Panc1 (cell line): ENCODE measurements around the gene MEX3D.

ENCODE experiments used
- CTCF ChIP-seq: fragments of 450-650 bp; IDR thresholded peaks from 2 replicates; pipeline ENCODE4 v1.5.1; 2017; ENCODE audit warnings: mild to moderate bottlenecking
- POLR2AphosphoS5 ChIP-seq: IDR thresholded peaks from 2 replicates; pipeline ENCODE4 v1.6.1; 2012; ENCODE audit warnings: mild to moderate bottlenecking, low read depth, low read length, moderate library complexity
- SIN3A ChIP-seq: IDR thresholded peaks from 2 replicates; pipeline ENCODE4 v1.6.1; 2012; ENCODE audit warnings: low read depth, mild to moderate bottlenecking, low read length, moderate library complexity, borderline replicate concordance; ENCODE audit not compliant: insufficient read depth
- TCF7L2 ChIP-seq: IDR thresholded peaks from 2 replicates; pipeline ENCODE4 v1.6.1; 2011; ENCODE audit warnings: mild to moderate bottlenecking, low read depth, low read length, inconsistent platforms
- TF ChIP-seq, protein P1 (sequence below), 2 experiments: IDR thresholded peaks; 2 replicates each; pipeline ENCODE4 v1.6.1; 2011 to 2012; ENCODE audit warnings: low read depth in 2 of 2, control low read depth in 1 of 2, low read length in 1 of 2, mild to moderate bottlenecking in 1 of 2, moderate library complexity in 1 of 2; ENCODE audit not compliant: insufficient read depth in 1 of 2

DNA sequence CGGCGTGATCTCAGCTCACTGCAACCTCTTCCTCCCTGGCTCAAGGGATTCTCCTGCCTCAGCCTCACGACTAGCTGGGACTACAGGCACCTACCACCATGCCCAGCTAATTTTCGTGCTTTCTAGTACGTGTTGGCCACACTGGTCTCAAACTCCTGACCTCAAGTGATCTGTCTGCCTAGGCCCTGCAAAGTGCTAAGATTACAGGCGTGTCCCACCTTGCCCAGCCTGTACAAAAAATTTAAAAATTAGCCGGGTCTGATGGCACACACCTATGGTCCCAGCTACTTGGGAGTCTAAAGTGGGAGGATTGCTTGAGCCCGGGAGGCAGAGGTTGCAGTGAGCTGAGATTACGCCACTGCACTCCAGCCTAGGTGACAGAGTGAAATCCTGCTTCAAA is 4.7 kb upstream of the MEX3D start:
- TF ChIP-seq CTCF (no peak), SIN3A (no peak), TCF7L2 (no peak), POLR2AphosphoS5 (no peak)
- TF ChIP-seq, protein P1, sequence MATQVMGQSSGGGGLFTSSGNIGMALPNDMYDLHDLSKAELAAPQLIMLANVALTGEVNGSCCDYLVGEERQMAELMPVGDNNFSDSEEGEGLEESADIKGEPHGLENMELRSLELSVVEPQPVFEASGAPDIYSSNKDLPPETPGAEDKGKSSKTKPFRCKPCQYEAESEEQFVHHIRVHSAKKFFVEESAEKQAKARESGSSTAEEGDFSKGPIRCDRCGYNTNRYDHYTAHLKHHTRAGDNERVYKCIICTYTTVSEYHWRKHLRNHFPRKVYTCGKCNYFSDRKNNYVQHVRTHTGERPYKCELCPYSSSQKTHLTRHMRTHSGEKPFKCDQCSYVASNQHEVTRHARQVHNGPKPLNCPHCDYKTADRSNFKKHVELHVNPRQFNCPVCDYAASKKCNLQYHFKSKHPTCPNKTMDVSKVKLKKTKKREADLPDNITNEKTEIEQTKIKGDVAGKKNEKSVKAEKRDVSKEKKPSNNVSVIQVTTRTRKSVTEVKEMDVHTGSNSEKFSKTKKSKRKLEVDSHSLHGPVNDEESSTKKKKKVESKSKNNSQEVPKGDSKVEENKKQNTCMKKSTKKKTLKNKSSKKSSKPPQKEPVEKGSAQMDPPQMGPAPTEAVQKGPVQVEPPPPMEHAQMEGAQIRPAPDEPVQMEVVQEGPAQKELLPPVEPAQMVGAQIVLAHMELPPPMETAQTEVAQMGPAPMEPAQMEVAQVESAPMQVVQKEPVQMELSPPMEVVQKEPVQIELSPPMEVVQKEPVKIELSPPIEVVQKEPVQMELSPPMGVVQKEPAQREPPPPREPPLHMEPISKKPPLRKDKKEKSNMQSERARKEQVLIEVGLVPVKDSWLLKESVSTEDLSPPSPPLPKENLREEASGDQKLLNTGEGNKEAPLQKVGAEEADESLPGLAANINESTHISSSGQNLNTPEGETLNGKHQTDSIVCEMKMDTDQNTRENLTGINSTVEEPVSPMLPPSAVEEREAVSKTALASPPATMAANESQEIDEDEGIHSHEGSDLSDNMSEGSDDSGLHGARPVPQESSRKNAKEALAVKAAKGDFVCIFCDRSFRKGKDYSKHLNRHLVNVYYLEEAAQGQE (IDR thresholded peaks at IDR 0.05; ENCODE audit: insufficient read depth in 1 of 2, low read depth in 2 of 2, low read length in 1 of 2) = no peak
